GM18508 (cell line): Measurements from ENCODE around the gene NR2F1-AS1.
A peak's percentile ranks its signal among the peaks of the same experiment; 100 is the strongest.

Experiments
- ATAC-seq: cut with Tn5 transposase; IDR thresholded peaks from one replicate; pipeline ENCODE4 v1.9.1; 2021; ENCODE audit warnings: moderate number of reproducible peaks; ENCODE audit not compliant: insufficient read depth, unreplicated experiment

The NR2F1-AS1 gene

DNA sequence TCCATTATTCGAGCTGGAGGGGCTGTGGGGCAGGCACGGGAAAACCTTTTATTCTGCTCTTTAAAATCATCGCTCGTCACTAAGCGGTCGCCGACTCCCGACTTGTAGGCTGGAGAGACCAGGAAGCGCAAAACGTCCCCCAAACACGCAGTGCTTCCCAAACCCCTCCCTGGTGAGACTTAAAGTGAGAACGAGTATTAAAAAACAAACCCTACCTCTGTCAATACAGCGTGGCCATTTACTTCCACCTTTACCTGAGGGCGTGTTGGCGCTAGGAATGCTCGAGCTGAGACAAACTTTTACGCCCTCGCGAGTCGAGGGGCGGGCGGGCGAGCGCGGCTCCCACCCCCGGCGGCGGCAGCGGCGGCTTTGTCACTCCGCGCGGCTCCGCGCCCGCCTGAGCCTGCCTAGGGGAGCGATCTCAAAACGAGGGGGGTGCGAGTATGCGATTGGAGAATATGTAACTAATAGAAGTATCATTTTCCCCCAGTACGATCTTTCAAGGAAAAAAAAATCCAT lies at the start of gene NR2F1-AS1:
TSS of gene NR2F1-AS1 (minus strand) at position 293 of the 519 bp plus-strand sequence.
- ATAC-seq, result peak; percentile 15

DNA sequence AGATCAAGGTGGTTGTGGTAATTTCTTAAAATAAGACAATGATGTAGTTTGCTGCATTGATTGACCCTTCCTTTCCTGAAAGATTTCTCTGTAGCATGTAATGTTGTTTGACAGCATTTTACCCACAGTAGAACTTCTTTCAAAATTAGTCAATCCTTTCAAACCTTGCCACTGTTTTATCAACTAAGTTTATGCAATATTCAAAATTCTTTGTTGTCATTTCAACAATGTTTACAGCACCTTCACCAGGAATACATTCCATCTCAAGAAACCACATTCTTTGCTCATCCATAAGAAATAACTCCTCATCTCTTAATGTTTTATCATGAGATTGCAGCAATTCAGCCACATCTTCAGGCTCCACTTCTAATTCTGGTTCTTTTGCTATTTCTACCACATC lies 45.8 kb upstream of the NR2F1-AS1 start:
- no peak for ATAC-seq

DNA sequence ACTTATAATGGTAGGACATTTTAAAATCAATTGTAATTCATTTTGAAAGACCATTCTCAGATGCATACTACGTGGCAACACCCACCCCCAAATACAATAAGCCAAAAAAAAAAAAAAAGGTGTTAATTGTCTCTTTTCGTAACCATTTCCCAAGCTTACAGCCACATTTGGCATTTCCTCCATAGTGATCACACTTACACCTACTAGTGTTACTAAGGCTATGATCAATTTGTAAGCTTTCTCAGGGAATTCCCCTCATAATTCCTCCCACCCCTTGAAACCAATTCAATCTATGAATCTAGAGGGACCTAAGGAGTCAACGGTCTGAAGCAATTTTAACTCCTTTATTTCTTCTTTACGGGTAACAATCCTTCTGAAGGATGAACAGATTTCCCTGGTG lies 42.1 kb upstream of the NR2F1-AS1 start:
- ATAC-seq, result no peak

DNA sequence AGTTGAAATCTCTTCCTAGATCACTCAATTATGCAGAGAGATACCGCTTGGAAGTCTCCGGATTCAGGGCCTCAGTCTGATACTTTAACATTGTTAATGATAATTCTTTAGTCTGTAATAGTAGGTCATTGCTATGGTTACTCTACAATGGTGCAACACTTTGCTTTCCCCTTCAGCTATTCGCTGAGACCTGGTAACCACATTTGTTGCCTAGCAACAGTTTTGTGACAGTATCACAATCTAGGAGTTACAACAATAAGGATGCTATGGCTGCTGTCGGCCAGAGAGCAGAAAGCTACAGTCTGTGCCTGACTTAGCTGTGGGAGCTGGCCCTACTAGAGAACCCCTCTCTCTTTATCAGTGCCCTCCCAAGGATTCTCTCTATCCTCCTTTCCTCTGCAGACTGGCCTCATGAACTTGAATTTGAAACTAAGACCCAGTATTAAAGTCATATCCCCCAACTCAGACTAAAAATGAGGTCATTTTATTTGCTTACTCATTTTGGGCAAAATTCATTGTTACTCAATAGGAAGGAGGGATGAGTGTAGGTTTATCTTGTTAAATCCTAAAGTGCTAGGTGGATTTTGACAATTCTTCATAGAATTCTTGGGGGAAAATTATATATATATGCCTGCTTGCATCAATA lies 41.3 kb upstream of the NR2F1-AS1 start:
- ATAC-seq, result no peak

DNA sequence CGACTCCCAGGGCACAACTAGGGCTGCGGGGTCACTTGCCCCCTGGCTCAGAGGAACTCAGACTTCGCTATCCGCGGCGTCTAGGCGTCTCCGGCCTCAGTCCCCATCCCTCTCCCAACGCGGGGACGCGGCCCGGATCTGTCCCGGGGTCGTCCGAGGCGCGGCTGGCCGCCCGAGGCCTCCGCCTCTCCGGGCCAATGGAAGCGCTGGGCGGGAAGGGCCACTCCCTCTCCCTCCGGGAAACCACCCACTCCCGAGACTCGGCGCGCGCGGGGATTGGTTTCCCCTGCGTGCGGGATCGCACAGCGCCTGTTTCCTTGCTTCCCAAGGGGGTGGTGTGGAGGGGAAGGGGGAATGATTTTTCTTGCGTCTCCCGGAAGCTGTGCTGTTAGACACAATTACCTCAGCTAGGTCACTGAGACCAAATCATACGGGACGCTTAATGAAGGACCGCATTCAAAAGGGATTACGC lies 40.3 kb upstream of the NR2F1-AS1 start:
- no peak for ATAC-seq

DNA sequence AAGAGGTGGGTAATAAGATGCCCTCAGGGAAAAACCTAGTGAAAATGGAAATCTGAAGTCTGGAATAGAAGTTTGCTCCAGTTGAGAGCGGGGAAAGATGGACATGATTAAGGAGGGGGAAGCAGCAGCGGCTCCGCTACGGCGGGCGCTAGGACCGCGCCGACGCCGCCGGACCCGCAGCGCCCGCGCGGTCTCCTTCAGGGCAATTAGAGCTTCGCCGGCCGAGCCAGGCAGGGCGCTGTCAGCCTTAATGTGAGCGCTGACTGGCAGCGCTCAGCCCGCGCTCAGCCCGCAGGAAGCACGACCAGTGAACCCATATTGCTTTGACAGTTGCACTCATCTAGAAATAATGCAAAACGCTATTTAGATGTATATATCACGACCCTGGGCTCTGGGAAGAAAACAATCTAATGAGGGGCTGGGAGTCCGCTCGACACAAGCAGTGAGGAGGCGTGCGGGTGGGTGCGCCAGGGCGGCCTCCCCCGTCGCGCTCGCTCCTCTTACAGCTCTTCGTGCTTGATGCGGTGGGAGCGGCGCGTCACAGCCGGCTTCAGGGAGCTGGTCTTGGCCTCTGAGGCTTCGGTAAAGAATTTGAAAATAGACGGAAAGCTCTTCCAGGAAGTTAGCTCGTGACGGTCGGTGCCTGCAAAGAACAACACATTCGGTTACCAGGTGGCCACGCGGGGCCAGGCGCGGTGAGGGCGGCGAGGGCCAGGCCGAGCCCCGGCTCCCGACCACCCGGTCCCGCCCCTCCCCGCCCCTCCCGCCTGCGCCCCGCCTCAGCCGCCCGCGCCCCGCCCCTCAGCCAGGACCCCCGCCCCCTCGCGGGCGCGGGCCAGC lies 39.7 kb upstream of the NR2F1-AS1 start:
- ATAC-seq, result peak; percentile 87

DNA sequence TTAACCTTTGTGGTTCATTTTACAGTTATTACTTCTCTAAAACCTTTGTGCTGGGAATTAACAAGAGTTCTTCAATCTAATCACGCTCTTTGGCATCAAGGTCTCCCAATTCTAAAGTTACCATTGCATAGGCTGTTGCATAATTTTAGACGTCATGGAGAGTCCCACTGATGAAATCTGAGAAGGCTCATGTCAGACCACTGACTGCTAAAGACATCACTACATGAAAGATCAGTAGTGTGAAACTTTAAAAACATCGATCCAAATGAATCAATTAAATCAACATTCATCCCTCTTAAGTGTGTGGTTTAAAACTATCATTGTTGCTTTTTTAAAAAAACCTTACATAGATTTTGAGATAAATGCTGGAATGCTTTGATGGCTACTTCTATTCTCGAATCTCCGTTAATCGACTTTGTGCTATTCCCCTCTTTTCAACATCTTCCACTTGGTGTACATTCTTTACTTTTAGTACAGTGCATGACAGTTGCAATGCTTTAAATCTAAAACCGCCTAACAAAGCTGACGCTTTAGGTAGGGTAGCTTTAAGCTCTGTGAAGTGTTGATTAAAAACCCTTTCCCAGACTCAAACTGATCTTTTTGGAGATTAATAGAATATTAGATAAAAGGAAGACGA lies 35.6 kb upstream of the NR2F1-AS1 start:
- ATAC-seq, result no peak

DNA sequence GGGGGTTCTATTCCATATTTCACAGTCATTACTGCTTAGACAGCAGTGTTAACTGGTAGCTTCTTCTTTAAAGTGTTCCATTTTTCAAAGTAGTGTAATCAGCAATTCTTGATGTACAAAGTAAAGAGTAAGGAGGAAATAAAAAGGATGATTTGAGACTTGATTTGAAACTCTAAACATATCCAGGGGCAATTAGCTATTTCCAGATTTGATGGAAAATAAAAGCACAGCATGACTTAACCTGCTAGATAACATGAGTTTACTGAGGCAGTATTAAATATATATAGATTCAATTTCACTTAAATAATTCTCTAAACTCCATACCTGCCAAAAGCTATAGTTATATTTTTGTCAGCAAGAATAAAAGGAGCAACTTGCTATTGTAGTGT lies 31.8 kb upstream of the NR2F1-AS1 start:
- ATAC-seq, result no peak

DNA sequence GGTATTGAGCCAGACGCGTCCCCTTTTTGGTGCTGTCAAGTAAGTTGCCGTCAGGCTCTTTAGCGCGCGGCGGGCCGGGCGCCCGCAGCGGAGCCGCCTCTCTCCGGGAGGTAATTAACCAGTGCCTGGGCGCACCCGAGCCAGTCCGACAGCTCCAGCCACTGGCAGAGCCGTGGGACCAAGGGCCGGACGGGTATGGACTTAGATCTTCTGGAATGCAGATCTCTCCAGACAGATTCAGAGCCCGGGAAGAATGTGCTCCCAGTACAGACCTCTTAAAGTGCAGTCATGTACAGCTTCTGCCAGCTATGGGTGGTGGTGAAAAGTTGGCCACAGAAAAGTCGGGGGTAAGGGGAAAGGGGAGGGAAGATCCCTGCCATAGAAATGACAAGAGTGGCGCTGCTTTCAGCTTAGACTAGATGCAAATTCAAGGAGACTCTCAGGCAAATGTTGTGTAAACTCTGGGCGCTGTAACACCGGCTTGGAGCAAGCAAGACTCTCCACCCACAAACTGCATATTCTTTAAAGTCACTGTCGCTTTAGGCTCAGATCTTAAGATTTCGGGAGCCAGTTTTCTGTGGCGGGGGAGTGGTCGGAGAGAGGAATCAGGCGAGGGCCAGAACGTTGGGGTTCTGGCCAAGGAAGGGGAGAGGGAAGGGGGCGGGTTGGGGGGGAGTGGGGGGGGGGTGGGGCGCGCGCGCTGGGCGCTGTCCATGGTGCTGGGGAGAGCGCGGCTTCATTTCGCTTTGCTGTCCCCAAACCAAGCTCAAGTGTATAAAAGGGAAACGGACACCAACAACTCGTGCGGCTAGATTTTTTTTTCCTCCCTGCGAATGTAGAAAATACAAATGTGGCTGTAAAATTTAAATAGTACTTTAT lies 31.2 kb upstream of the NR2F1-AS1 start:
- no peak for ATAC-seq

DNA sequence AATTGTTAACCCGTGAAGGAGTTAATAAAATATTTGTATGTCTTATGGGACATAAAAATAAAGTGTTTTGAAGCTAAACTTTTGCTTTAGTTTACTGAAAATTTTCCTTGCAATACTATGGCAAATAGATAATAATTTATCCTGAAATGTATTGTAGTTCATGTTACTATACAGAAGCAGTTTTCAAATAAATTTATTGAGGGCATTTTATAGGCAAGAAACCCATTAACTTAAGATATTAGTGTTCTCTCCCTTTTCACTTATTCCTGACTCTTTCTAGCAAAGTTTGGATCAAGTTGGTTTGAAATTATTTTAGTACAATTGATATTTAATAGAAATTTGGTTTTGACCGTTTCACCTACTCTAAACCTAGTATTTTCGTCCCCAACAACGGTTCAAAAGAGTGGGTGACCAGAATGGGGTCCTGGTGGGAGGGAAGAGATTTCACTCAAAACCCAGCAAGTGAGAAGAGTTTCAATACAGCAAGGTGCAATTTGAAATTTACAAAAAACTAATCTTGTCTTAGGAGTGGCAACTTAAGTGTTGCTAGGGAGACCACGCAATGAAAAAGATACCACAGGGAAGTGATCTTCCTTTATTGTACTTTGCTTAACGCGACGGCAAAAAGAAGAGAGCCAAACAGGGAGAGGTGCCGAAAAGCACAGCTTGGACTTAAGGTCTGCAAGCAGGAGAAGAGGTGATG lies 30.4 kb upstream of the NR2F1-AS1 start:
- no peak for ATAC-seq

DNA sequence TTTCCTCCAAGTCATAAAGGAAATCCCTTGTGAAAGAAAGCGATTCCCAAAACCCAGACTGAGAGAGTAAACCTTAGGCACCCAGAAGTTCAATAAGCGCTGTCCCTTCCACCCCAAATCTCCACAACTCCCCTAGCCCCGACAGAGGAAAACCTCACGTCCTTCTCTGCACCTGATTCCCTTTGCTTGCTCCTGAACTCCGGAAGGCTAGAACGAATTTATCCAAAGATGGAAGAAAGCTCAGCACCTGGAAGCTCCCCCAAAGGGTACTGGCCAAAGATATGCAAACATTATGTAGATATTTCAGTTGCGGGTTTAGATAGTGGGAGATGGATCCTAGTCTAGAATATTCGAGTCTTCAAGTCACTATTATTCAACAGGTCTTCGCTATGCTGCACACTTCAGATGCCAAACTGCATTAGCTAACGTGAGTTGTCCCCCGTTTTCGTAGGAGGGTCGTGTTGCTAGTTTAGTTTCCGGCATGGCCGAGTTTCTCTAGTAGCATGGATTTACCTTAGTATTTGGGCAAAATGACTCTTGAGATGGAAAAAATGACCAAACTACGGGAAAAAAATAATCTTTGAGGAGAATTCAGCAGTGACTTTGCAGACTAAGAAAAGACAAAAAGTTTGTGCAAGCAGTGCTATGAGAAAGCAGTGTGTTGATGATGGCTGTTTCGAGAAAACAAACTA lies 29.7 kb upstream of the NR2F1-AS1 start:
- no peak for ATAC-seq

DNA sequence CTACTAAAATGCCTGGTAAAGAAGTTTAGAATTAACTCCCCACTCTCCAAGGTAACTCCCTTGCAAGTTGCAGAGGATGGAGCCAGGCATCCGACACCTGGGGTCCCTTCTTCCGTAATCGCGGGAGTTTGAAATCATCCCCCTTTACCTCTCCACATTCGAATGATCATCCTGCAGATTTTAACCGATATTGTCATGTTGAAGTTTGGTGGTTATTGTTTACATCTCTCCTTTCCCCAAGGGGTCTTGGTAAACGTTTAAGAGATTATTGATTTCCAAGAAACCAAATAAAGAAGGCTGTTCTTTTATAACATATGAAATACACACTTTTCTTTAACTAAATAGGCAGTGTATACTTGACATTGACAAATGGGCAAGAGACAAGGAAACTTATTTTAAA lies 28.7 kb upstream of the NR2F1-AS1 start:
- ATAC-seq, result no peak

DNA sequence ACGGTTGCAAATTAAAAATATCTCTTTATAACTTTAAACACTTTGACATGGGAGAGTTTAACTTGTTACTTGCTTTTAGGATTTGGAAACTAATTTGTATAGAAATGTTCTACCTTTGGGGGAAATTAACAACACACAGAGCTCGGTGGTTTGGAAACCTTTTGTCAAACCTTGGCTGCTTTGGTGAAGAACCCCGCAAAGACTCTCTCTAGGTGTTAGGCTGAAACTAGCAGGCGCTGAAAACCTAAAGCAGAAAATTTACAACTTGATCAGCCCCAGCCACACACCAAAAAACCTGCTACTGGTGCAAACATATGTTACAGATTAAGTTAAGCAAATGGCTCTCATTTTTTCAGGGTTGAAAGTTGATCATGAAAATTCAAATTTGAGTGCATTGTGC lies 27.8 kb upstream of the NR2F1-AS1 start:
- ATAC-seq, result no peak

DNA sequence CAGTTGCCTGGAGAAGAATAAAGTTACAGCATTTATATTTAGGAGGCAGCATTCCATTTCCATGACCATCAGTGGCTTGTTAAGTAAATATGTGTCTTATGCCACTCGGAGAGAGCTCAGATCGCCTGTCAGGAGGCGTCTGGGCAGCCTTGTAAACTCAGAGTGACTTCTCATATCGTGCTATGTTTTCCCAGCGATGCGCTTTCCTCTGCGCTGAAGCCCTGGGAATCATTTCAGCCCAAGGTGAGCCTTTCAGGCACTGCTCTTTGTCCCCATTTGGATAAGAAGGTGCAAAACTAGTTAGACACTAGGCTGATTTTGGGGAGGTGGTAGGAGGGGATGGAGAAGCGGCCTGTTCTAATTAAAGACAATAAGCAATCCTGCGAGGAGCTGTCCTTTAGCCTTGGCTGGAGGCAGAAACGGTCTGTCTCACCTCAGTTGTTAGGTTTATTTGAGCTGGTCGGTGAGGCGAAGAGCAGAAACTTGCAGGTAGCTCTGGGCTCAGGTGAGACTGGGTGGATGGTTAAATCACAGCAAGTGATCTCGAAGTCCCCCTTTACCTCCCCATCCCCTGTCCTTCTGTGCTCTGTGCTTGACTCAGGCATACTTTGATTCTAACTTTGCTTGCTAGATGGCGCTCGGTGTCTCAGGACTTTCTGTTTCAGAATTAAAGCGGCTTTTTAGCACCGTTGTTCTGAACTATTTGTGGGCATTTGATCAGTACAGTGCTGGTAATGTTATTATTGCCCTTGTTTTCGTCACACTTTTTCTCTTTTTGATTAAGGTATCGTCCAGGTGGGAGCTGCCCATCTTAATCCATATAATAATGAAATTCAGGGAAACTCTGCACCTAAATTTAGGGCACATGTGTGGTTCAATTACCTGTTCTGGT lies 26.6 kb upstream of the NR2F1-AS1 start:
- peak; percentile 85 for ATAC-seq

DNA sequence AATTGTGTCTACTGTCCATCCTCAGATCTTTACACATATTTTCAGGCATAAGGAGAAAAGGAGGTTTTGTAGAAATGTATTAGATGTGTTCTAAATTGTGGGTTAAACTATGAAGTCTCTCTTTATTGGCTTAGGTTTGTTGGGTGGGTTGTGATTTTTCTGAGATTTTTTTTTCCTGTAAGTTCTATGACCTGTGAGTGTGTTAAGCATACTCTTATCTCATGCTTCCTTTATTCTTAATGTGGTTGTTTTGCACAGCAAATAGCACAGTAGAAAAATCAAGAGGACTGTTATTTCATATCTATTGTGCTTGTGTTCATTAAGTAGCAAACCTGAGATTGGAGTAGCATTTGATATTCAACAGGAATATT lies 25.3 kb upstream of the NR2F1-AS1 start:
- no peak for ATAC-seq

DNA sequence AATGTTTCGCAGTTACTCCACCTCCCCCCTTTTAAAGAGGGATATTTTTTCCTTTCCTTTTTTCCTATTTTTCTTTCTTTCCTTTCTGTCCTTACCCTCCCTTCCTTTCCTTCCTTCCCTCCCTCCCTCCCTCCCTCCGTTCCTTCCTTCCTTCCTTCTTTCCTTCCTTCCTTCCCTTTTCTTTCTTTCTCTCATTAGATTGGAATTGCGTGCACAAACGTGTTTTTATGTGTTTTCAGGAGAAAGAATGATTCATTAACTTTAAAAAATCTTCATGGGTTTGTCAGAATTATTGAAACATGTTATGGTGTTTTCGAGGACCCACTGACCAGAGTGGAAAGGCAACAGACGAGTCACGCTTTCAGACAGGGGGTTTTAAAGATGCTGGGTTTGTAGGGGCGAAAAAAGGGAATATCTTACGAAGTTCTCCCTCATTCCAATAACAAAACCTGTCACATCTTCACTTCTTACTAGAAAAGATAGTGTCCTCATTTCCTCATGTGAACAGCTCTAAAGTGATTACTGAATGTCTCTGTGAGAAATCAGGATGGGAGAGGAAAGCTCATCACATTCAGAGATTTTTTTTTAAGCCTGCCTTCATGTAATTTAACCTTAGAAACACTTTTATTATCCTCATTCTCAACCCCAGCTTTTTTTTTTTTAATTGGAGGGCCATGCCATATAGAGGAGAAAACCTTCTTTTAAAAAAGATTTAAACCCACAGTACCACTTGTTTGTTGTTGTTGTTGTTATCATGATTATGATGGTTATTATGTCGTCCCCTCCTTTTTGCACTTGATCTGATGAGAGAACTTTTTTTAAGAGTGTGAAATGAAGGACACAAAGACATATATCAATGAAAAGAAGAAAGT lies 23.9 kb upstream of the NR2F1-AS1 start:
- no peak for ATAC-seq
